ENCODE measurements around the gene ATG9A. TPM values are rescaled to one million over a fixed set of nuclear protein-coding genes. Genes with fewer than 3 reads are reported as not detected.

Gene ATG9A
- total and polyA plus RNA-seq, 2 of the 8 experiments (the other 6 are each of a cell fraction or from before 2014, with no cell fraction given), result 43.6 to 66.8 TPM

DNA sequence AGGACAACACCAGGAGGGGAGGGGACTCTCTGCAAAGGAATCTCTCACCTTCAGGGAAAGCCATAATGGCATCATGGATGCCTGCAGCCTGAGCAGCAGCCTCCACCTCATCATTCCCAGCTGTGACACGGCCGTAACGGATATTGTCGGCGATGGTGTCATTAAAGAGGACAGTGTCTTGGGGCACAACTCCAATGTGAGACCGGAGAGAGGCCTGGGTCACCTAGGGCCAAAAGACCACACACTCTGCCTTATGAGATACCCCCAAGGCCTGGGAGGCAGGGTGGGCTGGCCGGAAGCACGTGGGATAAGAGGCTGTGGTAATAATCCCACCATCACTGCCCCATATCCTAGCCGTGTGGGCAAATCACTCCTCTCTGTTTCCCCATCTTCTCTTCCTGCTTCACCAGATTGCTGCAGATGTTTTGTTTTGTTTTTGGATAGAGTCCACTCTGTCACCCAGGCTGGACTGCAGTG lies 18.5 kb downstream of the ATG9A start:
- Histone ChIP-seq H3K14ac (ENCODE audit: insufficient read length) (no peak overlapping the region), H4K20me1 (replicated peaks in 1 of 2; ENCODE audit: control insufficient read depth in 1 of 2, insufficient read depth in 2 of 2, low read length in 2 of 2) (peaks cover 0 to 4% of the 10 kb centered on the region in 2 experiments), H3K4me1 (replicated peaks in 1 of 4; ENCODE audit: control insufficient read depth in 3 of 4, insufficient read depth in 4 of 4, low read length in 3 of 4) (peaks cover 0 to 6% (median 3%) of the 10 kb centered on the region in 4 experiments; a peak in 6 of 7 replicates), H3K4me2 (ENCODE audit: insufficient read depth in 1 of 2, low read depth in 2 of 2, low read length in 2 of 2) (no peak overlapping the region), H2AK5ac (ENCODE audit: low read depth, low read length) (no peak overlapping the region), H3K27me3 (replicated peaks in 1 of 4; ENCODE audit: control insufficient read depth in 3 of 4, extremely low read depth in 1 of 4, insufficient read depth in 3 of 4, low read length in 3 of 4) (no peaks in the 10 kb centered on the region), H3K36me3 (ENCODE audit: control insufficient read depth in 2 of 4, insufficient read depth in 4 of 4, low read length in 3 of 4) (peaks cover 14 to 55% (median 26%) of the 10 kb centered on the region in 4 experiments), H3K18ac (ENCODE audit: extremely low read depth, low read length) (no peak overlapping the region), H3K4me3 (ENCODE audit: extremely low read depth in 1 of 4, insufficient read depth in 2 of 4, low read depth in 3 of 4, low read length in 4 of 4) (no peak overlapping the region), H3K79me1 (ENCODE audit: low read depth, low read length) (no peaks in the 10 kb centered on the region), H2BK15ac (ENCODE audit: low read length) (no peak overlapping the region), H3K27ac (ENCODE audit: low read depth, low read length) (no peak overlapping the region), H2BK5ac (ENCODE audit: low read depth, low read length) (no peak overlapping the region), H2BK20ac (ENCODE audit: low read length) (no peak overlapping the region), H2BK12ac (ENCODE audit: low read depth, low read length) (no peak overlapping the region), H3K4ac (replicated peaks; ENCODE audit: insufficient read length, low read depth, low read length) (no peak overlapping the region), H3K56ac (replicated peaks; ENCODE audit: insufficient read length, low read depth, low read length) (no peak overlapping the region), H4K5ac (ENCODE audit: insufficient read length, low read depth, low read length) (no peak overlapping the region), H2AFZ (ENCODE audit: low read length) (no peak overlapping the region), H4K8ac (ENCODE audit: extremely low read depth, insufficient read depth, low read length) (no peak overlapping the region; the same call in 1 of the 2 replicates), H3K23me2 (ENCODE audit: low read depth, low read length) (peaks cover 10% of the 10 kb centered on the region), H3K79me2 (ENCODE audit: control insufficient read depth in 1 of 2, insufficient read depth in 2 of 2, low read length in 2 of 2) (no peaks in the 10 kb centered on the region), H4K91ac (replicated peaks; ENCODE audit: insufficient read length, low read length) (no peak overlapping the region), H3K23ac (ENCODE audit: insufficient read length) (no peak overlapping the region), H3K9me3 (ENCODE audit: insufficient read depth in 2 of 2, low read depth in 1 of 2, low read length in 1 of 2) (no peaks in the 10 kb centered on the region), H3K9ac (replicated peaks in 1 of 4; ENCODE audit: extremely low read depth in 1 of 4, low read depth in 3 of 4, low read length in 3 of 4) (no peak overlapping the region), H2BK120ac (replicated peaks; ENCODE audit: low read depth, low read length) (no peak overlapping the region)
- ChIA-PET POLR2A (ENCODE audit: partially characterized antibody) (interaction anchor here (0.6 to 1.6 kb wide), 5 partner anchors 9 to 34 kb away, joined by 3 to 5 read pairs (median 3); partner anchors contain the start of genes GLB1L and STK16), CTCF (ENCODE audit: partially characterized antibody) (interaction anchor here (0.6 to 1.8 kb wide), 5 partner anchors 21 to 104 kb away, joined by 3 to 9 read pairs (median 3); partner anchors contain the start of gene CNPPD1)
- 92% methylated on average over 9 of the region's 9 CpGs; no CpG with 5 or more reads in 1 of the 2 experiments for WGBS, 2 experiments (ENCODE audit: extremely low coverage in 1 of 2, insufficient coverage in 1 of 2, insufficient read length in 1 of 2, insufficient replicate concordance in 2 of 2, low coverage in 1 of 2, low lambda C conversion rate in 2 of 2, missing lambda C conversion rate in 1 of 2)
- no peak for FAIRE-seq
- no peak for DNase-seq (ENCODE audit: low read depth in 1 of 2, low spot score in 2 of 2)
- TF ChIP-seq TAF7 (optimal IDR thresholded peaks at IDR 0.05; ENCODE audit: borderline replicate concordance, low read depth, low read length) (no peak), EZH2 (IDR thresholded peaks at IDR 0.05; ENCODE audit: low read depth, low read length, severe bottlenecking) (no peak), POLR2AphosphoS5 (IDR thresholded peaks at IDR 0.05; ENCODE audit: low read depth, low read length) (no peak)
